Hematopoietic multipotent progenitor cell treated with erythropoietin and hydrocortisone succinate and interleukin-3 and kit ligand, for 8 days (in vitro differentiated cells): ENCODE results near the gene UBTD1.

Experiments
- DNase-seq: peaks from one replicate; pipeline ENCODE4 v3.0.0-alpha.2; 2015

Gene UBTD1

DNA sequence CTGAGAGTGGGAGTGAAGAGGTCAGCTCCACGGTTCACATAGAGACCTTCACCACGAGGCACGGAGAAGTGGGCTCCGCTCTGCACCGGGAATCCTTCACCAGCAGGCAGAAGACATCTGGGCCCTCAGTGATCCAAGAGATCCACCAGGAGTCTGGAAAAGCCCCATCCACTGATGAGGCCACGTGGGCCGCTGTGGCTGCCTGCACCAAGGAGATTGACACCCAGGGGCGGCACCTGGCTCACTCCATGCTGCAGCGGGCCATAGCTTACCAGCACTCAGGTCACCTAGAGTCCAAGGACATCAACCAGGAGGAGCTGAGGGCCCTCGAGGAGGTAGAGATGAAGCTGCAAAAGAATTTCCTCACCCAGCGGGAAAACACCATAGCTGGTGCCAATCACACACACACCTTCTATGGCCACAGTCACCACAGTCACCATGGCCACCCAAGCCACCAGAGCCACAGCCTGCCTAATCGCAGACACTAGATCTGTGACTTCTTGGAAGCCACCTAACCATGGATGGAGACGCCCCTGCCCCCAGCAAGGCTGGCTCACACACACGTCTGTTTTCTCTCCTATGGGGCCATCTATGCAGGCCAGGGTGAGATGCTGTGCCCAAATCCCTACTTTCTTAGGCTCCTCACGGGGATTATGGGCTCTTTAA lies 91.5 kb downstream of the UBTD1 start:
- peak; percentile 9 for DNase-seq

DNA sequence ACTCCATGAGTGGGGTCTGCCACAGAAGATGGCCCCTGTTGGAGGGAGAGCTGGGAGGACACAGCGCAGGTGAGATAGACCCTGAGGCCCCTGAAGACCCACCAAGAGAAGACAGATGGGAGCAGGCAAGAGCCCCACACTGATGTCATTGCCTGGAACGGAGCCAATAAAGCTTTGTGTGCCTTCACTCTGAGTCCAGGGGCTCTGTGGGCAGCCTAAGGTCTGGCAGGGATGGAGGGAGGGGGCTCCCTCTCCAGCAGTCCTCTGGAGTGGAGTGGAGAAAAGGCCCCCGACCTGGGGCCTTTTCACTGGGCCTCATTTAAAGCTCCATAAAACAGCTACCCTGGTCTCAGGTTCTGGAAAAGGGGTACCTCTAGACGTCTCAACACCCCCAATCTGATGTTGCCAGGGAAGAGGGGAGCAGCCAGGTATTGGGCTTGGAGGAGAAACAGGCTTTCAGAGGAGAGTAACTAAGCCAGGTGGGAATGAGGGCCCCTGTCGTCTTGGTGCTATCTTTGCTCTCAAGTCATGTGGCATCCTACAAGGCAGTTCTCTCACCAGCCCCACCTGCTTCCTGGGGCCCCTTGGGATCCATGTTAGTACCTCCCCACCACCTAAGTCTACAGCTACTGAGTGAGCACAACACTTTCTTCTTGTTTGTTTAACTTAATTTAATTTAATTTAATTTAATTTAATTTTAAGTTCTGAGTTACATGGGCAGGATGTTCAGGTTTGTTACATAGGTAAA lies 92.2 kb downstream of the UBTD1 start:
- DNase-seq: no peak

DNA sequence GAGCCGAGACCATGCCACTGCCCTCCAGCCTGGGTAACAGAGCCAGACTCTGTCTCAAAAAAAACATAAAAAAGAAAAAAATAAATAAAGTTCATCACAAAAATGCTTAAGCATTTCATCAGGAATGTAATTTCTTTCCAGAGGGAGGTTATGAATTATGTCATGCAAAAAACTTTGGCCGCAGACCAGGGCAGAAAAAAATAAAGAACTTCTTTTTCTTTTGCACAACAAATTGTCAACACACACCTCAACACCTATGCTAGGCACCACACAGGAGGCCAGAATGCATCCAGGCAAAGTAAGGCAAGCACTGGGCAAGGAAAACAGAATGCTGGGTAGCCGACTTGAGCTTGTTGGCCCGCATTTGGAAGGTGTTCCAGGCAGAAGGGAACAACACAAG lies 94.7 kb downstream of the UBTD1 start:
- no peak for DNase-seq

DNA sequence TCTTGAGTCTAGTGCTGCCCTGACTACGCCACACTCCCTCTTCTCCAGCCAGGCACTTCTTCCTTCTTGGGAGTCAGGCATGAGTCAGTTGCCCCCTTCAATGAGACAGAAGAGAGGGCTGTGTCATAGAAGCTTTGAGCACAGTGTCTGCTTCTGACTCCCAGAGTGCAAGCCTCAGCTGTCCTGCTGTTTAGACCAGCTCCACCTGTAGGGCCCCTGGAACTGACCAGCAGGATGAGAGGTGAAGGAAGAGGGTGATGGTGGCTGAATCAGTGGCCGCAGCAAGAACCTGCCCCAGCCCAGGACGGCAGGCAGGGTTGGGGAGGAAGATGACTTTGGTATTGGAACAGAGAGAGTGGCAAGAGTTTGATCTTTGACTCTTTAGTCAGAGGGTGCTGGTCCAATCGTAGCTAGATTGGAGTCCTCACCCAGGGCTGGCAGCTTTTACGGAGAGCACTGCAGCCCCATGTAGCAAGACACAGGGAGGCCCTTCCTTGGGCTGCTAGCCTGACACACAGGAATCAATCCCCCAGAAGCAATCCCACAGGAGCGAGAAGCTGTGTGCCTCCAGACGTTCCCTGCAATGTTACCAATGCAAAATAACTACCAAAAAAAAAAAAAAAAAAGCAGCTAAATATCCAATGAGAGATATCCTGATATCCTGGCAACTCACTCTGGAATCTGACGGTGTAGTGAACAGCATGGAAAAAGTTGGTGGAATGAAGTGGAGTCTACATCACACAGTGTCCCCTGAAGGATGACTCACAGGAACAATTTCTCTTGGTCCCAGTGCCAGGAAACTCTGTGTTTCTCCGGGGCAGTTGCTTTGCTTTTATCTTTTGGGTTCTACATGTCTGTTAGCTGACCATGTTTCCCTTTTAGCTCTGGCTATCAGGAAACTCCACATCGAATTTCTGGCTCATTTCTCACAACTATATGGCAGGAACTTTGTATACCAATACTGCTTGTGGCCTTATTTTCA lies 97.7 kb downstream of the UBTD1 start:
- peak; percentile 60 for DNase-seq

DNA sequence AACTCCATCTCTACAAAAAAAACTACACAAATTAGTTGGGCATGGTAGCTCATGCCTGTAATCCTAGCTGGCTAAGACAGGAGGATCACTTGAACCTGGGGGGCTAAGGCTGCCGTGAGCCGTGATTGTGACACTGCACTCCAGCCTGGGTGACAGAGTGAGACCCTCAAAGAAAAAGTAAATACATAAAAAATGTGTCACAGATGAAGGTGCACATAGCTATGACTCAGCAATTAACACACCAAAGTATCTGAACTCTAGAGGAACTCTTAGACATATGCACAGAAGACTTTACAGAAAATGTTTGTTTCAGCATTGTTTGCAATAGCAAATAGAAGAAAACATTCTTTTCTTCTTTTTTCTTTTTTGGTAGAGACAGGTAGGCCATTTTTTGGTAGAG lies 99.1 kb downstream of the UBTD1 start:
- DNase-seq: no peak

DNA sequence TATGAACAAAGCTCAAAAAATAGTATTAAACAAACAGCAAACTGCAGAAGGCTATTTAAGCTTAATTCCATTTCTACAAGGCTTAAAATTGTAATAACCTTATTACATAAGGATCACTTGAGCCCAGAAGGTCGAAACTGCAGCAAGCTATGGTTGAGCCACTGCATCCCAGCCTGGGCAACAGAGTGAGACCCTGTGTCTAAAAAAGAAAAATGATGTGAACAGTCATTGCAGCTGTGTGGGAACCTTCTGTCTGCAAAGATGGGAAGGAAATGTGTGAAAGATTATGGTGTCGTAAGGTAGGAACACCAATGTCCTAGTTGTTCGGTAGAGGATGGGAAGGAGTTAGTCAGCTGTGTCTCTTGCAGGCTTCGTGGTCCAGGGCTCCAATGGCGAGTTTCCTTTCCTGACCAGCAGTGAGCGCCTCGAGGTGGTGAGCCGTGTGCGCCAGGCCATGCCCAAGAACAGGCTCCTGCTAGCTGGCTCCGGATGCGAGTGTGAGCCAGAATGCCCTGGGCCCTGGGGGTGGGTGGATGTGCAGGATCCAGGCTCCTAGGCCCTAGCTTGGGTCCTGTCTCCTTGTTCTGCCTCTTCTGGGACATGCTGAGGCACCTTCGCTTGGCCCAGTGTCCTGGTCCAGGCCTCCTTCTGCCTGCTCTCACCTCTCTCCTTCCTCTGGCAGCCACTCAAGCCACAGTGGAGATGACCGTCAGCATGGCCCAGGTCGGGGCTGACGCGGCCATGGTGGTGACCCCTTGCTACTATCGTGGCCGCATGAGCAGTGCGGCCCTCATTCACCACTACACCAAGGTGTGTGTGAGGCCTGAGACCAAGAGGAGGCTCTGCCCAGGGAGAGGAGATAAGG lies 99.9 kb downstream of the UBTD1 start:
- no peak for DNase-seq

DNA sequence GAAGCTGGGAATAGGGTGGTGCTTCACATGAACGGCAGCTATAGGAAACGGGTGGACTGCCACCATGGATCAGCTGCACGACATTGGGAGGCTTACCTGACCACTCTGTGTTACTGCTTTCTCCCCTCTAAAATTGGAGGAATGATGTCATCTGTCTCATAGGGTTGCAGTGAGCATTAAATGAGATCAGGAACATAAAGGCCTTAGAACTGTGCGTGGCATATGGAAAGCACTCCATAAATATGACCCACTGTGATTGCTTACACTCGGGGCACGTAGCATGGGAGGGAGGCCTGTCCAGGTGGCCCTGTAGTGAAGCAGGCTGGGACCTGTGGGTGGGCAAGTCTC lies 100.5 kb downstream of the UBTD1 start:
- DNase-seq: no peak

DNA sequence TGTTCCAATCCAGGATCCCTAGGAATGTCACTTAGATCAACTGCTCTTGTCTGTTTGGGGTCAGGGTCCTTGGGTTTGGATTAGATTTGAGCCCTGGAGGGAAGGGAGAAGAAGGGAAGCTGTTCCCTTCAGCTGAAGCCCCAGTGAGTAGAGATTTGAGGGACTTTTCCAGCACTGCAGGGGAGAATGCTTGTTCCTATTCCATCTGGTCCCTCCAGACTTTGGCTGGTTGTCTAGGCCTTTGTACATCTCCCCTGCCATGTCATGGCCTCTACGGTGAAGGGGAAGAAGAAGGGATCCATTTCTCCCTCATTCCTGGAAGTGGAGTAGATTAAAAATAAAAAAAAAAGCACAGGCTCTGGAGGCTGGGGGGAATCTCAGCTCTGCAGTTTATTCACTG lies 101.9 kb downstream of the UBTD1 start:
- DNase-seq: no peak

DNA sequence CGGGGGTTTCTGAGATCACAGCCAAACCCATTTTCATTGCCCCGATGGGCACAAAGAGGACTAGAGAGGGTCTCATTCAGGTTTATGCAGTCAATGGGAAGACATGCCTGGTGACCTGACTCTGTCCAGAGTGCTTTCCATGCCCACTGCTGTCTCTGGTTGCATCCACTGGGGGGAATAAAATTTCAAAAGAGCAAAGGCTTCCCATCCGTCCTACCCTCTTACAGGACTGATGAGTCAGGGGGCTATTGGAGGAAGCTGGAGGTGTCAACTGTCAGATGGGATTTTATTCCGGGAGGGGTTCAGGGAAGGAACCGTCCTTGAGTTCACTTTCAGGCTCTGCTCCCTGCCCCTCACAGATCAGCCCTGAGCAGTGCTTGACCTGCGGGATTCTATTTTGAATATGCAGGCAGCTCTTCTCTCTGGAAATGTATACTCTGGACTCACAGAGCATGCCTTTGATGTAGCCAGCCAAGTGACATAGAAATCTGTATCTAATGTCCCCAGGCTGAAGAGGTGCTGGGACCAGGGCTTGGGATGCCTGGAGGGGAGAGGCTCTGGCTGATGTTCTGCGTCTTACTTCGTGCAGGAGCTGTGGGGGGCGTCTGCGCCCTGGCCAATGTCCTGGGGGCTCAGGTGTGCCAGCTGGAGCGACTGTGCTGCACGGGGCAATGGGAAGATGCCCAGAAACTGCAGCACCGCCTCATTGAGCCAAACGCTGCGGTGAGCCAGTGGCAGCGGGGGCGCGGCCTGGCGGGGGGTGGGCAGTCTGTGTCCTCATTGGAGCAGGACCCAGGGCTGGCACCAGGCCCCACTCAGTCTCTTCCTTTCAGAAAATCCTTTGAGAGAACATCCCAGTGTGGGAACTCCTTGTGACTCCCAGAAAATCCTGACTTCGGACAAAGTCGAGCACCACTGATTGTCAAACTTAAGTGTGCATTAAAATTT lies 102.8 kb downstream of the UBTD1 start:
- no peak for DNase-seq

DNA sequence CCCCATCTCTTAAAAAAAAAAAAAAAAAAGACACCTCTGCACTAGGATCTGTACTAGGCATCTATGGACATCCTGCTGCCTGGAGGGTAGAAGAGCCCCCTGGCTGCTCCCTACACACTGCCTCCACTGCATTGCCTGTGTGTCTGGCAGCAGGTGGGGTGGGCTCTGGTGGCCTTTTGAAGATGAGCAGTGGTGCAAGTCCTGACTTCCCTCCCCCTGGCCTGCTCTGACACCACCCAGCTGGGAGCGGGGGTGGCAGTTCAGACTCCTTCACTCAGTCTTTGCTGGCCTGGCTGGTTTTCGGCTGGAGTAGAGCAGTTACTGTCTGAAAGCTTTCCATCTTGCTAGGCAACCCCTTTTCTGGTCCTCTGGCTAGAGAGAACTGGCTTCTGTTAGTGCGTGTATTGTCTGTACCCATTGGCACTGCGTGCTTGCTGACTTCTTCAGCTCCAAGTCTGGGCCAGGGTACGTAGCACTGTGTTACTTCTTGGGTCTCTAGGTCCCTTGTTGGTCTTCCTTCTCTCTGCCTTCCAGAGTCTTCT lies 108.4 kb downstream of the UBTD1 start:
- no peak for DNase-seq

DNA sequence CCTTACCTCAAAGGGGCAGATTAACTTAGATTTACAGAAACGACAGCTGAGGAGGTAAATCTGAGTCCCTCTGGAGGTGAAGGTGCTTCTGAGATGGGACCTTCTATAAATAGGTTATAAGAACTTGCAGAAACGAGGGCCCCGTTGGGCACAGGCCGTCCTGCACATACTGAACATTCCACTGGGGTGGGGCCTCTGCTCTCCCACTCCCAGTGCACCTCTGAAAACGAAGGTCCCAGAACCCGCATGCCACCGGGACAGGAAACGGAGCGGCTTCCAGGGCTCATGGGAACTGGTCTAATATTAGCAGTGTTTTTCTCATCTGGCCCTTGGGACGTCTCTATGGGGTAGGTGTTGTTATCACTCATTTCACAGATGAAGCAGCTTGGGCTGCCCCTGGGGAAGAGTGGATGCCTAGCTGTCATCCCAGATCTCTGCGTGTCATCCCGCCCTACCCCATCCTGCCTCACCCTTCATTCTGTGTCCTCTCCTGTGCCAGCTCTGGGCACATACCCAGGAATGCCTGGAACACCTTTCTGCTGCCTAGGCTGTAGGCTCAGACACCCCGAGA lies 110.4 kb downstream of the UBTD1 start:
- no peak for DNase-seq

DNA sequence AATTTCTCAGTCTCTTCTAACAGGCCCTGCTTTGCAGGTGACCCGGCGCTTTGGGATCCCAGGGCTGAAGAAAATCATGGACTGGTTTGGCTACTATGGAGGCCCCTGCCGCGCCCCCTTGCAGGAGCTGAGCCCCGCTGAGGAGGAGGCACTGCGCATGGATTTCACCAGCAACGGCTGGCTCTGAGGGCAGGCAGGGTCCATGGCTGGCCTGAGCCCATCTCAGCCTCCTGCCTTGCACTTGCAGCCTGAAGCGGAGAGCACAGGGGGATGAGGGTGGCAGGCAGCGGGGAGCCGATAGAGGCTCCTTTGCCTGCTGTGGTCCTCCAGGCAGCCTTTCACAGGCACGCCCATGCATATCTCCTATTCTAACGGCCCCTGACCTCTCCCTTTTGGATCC lies 112.7 kb downstream of the UBTD1 start:
- DNase-seq: no peak

DNA sequence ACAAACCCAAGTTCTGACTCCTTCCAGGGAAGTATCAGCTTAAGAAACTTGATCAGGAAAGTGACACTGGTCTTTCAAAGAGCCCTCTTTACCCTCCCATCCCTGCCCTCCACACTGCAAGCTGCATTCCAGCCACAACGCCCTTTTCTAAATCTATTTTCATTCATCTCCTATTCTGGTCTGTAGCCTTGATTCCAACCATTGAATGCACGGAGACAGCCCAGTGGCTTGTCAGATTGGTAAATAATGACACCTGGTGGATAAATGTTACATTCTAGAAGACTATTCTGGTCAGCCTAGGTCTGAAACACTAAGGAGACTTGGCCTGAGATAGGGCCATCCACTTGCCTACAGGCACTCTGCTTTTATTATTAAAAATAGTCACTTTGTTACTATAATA lies 113.7 kb downstream of the UBTD1 start:
- peak; percentile 65 for DNase-seq

DNA sequence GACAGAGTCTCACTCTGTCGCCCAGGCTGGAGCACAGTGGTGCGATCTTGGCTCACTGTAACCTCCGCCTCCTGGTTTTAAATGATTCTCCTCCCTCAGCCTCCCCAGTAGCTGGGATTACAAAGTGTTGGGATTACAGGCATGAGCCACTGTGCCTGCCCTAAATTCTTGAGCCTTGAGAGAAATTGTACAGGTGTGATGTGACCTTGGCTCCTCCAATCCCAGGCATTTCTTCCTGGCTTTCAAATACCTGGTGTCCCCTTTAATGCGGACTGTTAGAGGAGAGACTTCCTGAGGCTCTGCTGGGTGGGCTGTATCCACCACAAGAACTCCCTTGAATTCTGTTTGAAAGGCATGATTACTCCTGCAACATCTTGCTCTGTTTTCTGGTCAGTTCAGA lies 119.6 kb downstream of the UBTD1 start:
- no peak for DNase-seq

DNA sequence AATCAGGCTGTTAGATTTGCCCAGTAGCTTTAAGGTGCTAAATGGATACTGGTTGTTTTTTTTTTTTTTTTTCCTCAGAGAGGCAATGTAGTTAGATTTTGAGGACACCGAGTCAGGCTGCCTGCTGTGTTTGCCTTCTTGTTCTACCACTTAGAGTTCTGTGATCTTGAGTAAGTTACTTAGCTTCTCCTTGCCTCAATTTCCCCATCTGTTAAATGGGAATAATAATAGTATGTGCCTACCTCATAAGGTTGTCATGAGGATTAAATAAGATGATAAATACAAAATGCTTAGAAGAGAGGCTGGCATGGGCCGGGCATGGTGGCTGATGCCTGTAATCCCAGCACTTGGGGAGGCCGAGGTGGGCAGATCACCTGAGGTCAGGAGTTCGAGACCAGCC lies 120.0 kb downstream of the UBTD1 start:
- DNase-seq: no peak
